Kidney (tissue), 14 donors: ENCODE data around the gene VSX1. TPM values are rescaled to one million over a fixed set of nuclear protein-coding genes. Genes with fewer than 3 reads are reported as not detected.

Experiments used
- DNase-seq, 5 donors: peaks; one replicate each; pipeline ENCODE4 v3.0.0-alpha.2; 2013 to 2020
- FAIRE-seq: peaks from 2 replicates; lab custom pipeline; 2012; peaks lifted over from hg19 to GRCh38; lab: Jason Lieb, UNC
- H3K27ac ChIP-seq, 2 donors: one replicate each; pipeline ENCODE4 v1.7.0; 2013; ENCODE audit warnings: low read depth in 2 of 2, low read length in 2 of 2, inconsistent platforms in 1 of 2
- H3K27me3 ChIP-seq: one replicate; pipeline ENCODE4 v1.7.1; 2013; ENCODE audit warnings: low read length, inconsistent platforms; ENCODE audit not compliant: control insufficient read depth, insufficient read depth
- H3K36me3 ChIP-seq, 3 donors: one replicate each; pipeline versions ENCODE4 v1.7.0 to v1.7.1; 2013; ENCODE audit warnings: low read length in 3 of 3, control low read depth in 1 of 3, inconsistent platforms in 1 of 3; ENCODE audit not compliant: insufficient read depth in 3 of 3, control insufficient read depth in 2 of 3
- H3K4me1 ChIP-seq, 3 donors: one replicate each; pipeline versions ENCODE4 v1.7.0 to v1.7.1; 2013; ENCODE audit warnings: low read length in 3 of 3, inconsistent platforms in 1 of 3, low read depth in 1 of 3; ENCODE audit not compliant: control insufficient read depth in 2 of 3, insufficient read depth in 2 of 3
- H3K4me3 ChIP-seq, 3 donors: one replicate each; pipeline versions ENCODE4 v1.7.0 to v1.8.1; 2013; ENCODE audit warnings: low read length in 3 of 3, control low read depth in 1 of 3, inconsistent platforms in 1 of 3
- H3K9ac ChIP-seq, 3 donors: one replicate each; pipeline versions ENCODE4 v1.7.0 to v1.7.1; 2013; ENCODE audit warnings: low read length in 3 of 3, control low read depth in 1 of 3, inconsistent platforms in 1 of 3
- H3K9me3 ChIP-seq, 3 donors: one replicate each; pipeline versions ENCODE4 v1.7.0 to v1.7.1; 2013; ENCODE audit warnings: low read length in 3 of 3, control low read depth in 1 of 3, inconsistent platforms in 1 of 3; ENCODE audit not compliant: control insufficient read depth in 2 of 3, insufficient read depth in 1 of 3
- CTCF ChIP-seq: IDR thresholded peaks from 3 replicates; pipeline ENCODE4 v1.5.1; 2012; ENCODE audit warnings: mild to moderate bottlenecking, moderate library complexity, borderline replicate concordance; ENCODE audit not compliant: insufficient read depth; ENCODE audit errors: extremely low read depth
- intact Hi-C: fragments of 100-400 bp; cut with DNase I; formaldehyde crosslinking; loops from one replicate; pipeline ENCODE4 v1.11.1; 2022
- polyA plus RNA-seq: library from polyadenylated mRNA; stranded (reverse); fragments of 350-450 nt; fragmentation: Illumina TruSeq; extraction: RNeasy Lipid Tissue Mini Kit (QIAGEN cat#74804); gene quantifications from one replicate; pipeline ENCODE4 v1.2.3, GENCODE V29; 2014; ENCODE audit warnings: low read depth, low replicate concordance; ENCODE audit not compliant: insufficient read depth
- total RNA-seq: library from RNA; stranded (reverse); fragmentation: NEBNext Ultra II Directional; extraction: Animal tissue kit (Norgen Biotek cat#: 25700); gene quantifications from one replicate; pipeline ENCODE4 v1.2.1, GENCODE V29; 2021
- donor health status: control.
- donor health status: control.
- donor health status: control.
- donor health status: control.
- donor health status: control.
- donor health status: DM: yes; HTN: yes; CAD: no.
- donor health status: Normal renal cell carcinoma (clear cell type).

Gene VSX1
- total and polyA plus RNA-seq, 2 donors from 2014 or later: 0.41 TPM; not detected in 1

DNA sequence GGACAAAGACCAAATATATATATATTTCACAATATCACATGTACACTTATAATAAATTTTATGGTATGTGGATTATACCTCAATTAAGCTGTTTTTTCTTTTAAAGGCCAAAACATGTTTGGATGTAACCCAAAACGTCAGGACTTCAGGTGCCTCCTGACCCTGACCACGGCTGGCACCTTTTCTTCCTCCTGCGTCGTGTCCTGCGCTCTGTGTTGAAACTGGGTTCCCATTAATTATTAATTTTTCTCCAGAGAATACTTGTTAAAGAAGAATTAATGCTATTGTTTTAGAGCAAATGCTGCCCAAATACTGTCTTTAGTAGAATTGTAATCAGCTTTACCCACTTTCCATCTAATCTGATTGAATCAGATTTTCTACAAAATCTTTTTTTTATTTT lies 46.7 kb upstream of the VSX1 start:
- Histone ChIP-seq H3K4me3 (no peak overlapping the region), H3K9ac (no peak overlapping the region), H3K27me3 (no peaks in the 10 kb centered on the region), H3K4me1 (no peaks in the 10 kb centered on the region), H3K36me3 (no peaks in the 10 kb centered on the region), H3K9me3 (peaks cover 0 to 3% (median 0%) of the 10 kb centered on the region in 3 donors), H3K27ac (no peak overlapping the region)
- DNase-seq (no peak), FAIRE-seq (no peak)
- intact Hi-C loops: no loop called here
- TF ChIP-seq CTCF: no peak

DNA sequence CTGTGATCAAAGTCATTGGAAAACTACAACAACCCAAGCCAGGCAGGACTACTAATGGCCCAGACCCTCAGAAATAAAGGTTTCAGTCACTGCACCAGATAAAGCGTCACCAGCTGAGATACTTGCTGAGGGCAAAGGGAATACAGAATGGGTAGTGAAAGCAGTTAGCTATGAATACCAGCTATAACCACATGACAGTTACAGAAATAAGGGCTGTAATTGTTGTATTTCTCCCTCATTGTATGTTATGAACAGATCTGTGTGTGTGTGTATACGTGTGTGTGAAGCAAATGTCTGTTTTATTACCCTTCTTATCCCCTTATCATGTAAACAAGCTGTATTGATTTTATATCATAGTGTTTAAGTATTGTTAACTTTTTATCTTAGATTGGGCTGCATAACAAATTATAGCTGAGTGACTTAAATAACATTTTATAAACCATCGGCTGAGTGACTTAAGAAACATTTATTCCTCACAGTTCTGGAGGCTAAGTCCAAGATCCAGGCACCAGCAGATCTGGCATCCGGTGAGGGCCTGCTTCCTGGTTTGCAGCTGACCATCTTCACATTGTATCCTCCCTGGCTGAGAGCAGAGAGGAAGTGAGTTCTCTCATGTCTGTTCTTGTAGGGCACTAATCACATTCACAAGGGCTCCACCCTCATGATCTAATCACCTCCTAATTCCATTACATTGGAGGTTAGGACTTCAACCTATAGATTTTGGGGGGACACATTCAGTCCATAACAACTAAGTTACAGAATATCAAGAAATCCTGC lies 46.0 kb upstream of the VSX1 start:
- H3K9me3 ChIP-seq: peaks cover 0 to 3% (median 0%) of the 10 kb centered on the region in 3 donors
- H3K27ac ChIP-seq: no peak overlapping the region
- TF ChIP-seq CTCF: no peak
- H3K36me3 ChIP-seq: no peaks in the 10 kb centered on the region
- no peak overlapping the region for H3K9ac ChIP-seq
- intact Hi-C loops: no loop called here
- no peak overlapping the region for H3K4me3 ChIP-seq
- no peaks in the 10 kb centered on the region for H3K4me1 ChIP-seq
- DNase-seq (no peak), FAIRE-seq (no peak)
- H3K27me3 ChIP-seq: no peaks in the 10 kb centered on the region

- TF ChIP-seq CTCF: no peak
- Histone ChIP-seq H3K27me3 (no peaks in the 10 kb centered on the region), H3K9ac (no peak overlapping the region), H3K27ac (no peak overlapping the region), H3K36me3 (no peaks in the 10 kb centered on the region), H3K4me3 (no peak overlapping the region), H3K9me3 (peaks cover 0 to 3% (median 0%) of the 10 kb centered on the region in 3 donors), H3K4me1 (no peaks in the 10 kb centered on the region)
- DNase-seq (no peak), FAIRE-seq (no peak)
- intact Hi-C loops: no loop called here
These were observed 44.5 kb upstream of the VSX1 start for GRCh38 chr20:25126204-25127029.
